ENCODE measurements around the gene PPP4R3C. TPM values are rescaled to one million over a fixed set of nuclear protein-coding genes. Genes with fewer than 3 reads are reported as not detected.
A peak's percentile ranks its signal among the peaks of the same experiment; 100 is the strongest.
"Not testable (repeated sequence)": the region's sequence is repeated elsewhere in the genome, so short reads cannot be mapped to it uniquely, and the experiment has no call there.

Gene PPP4R3C
- not detected for total RNA-seq

GRCh38 chrX:27463187-27463586, at the start of gene PPP4R3C:
Gene PPP4R3C (minus strand): TSS chrX:27463341. CDS start chrX:27463296, 45 bp downstream.
- H3K9me3 Mint-ChIP-seq (ENCODE audit: low read depth), result no peaks in the 10 kb centered on the region
- no peak for DNase-seq
- H3K27me3 Mint-ChIP-seq, result no peaks in the 10 kb centered on the region
- no peak within 1 kb of the TSS for H3K27ac Mint-ChIP-seq
- CTCF ChIA-PET, result no interaction called here
- H3K4me1 Mint-ChIP-seq, result no peaks in the 10 kb centered on the region
- H3K4me3 Mint-ChIP-seq, result no peak within 1 kb of the TSS
- H3K36me3 Mint-ChIP-seq, result no peaks in the 10 kb centered on the region
- no peak for ATAC-seq

DNA sequence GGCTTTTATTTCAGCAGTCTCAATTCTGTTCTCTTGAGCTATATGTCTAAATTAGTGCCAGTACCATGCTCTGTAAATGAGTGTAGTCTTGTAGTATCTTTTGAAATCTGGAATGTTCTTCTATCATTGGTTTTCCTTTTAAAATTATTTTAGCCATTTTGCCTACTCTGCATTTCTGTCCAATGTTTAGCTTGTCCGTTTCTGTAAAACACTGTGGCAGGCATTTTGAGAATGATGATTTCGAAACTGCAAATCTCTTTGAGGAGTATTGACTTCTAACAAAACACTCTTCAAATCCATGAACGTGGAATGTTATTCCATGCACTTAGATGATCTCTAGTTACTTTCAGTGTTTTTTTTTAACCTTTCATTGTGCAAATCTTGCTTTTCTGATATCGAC, 28.3 kb upstream of the PPP4R3C start:
- no peaks in the 10 kb centered on the region for H3K27me3 Mint-ChIP-seq
- no peaks in the 10 kb centered on the region for H3K9me3 Mint-ChIP-seq (ENCODE audit: low read depth)
- ATAC-seq (no peak), DNase-seq (no peak)
- H3K36me3 Mint-ChIP-seq, result no peaks in the 10 kb centered on the region
- H3K27ac Mint-ChIP-seq, result no peak overlapping the region
- no peak overlapping the region for H3K4me3 Mint-ChIP-seq
- no peaks in the 10 kb centered on the region for H3K4me1 Mint-ChIP-seq
- CTCF ChIA-PET, result no interaction called here

GRCh38 chrX:27466051-27466450, 2.9 kb upstream of the PPP4R3C start:
- Mint-ChIP-seq H3K4me3 (no peak overlapping the region), H3K36me3 (no peaks in the 10 kb centered on the region), H3K27ac (no peak overlapping the region), H3K27me3 (no peaks in the 10 kb centered on the region), H3K4me1 (no peaks in the 10 kb centered on the region), H3K9me3 (ENCODE audit: low read depth) (no peaks in the 10 kb centered on the region)
- no peak for ATAC-seq
- no peak for DNase-seq
- CTCF ChIA-PET, result no interaction called here

DNA sequence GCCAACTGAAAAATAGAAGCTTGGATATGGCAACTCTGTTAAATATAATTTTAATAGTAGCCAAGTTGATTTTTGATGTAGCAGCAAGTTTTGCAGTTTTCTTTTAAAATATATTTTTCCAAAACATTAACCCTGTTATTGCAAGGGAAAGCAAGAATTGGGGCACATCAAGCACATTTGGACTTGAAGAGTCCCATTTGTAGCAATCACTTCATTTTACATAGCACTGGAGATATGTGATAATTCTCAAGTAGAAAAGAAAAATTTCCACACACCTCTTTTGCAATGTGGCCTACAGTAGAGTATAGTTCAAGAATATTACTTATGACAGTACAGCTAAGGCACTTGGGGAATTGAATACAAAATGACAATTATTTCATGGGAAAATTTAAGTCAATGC, 1.9 kb upstream of the PPP4R3C start:
- H3K27me3 Mint-ChIP-seq, result no peaks in the 10 kb centered on the region
- H3K4me1 Mint-ChIP-seq, result no peaks in the 10 kb centered on the region
- H3K9me3 Mint-ChIP-seq (ENCODE audit: low read depth), result no peaks in the 10 kb centered on the region
- no peak for ATAC-seq
- no peaks in the 10 kb centered on the region for H3K36me3 Mint-ChIP-seq
- DNase-seq, result no peak
- no peak overlapping the region for H3K27ac Mint-ChIP-seq
- H3K4me3 Mint-ChIP-seq, result no peak overlapping the region
- CTCF ChIA-PET, result no interaction called here

- DNase-seq; H3K4me3 Mint-ChIP-seq; H3K27me3 Mint-ChIP-seq; ATAC-seq; H3K9me3 Mint-ChIP-seq (ENCODE audit: low read depth); H3K27ac Mint-ChIP-seq; CTCF ChIA-PET; H3K36me3 Mint-ChIP-seq; H3K4me1 Mint-ChIP-seq: not testable (repeated sequence)
Measured at GRCh38 chrX:27459129-27459528, 4.0 kb downstream of the PPP4R3C start.

DNA sequence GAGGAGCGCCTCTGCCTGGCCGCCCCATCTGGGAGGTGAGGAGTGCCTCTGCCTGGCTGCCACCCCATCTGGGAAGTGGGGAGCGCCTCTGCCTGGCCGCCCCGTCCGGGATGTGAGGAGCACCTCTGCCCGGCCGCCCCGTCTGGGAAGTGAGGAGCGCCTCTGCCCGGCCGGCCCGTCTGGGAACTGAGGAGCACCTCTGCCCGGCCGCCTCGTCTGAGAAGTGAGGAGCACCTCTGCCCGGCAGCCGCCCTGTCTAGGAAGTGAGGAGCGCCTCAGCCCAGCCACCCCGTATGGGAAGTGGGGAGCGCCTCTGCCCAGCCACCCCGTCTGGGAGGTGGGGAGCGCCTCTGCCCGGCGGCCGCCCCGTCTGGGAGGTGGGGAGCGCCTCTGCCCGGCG, 4.6 kb downstream of the PPP4R3C start:
- DNase-seq; H3K27me3 Mint-ChIP-seq; H3K36me3 Mint-ChIP-seq; H3K27ac Mint-ChIP-seq; CTCF ChIA-PET; H3K9me3 Mint-ChIP-seq (ENCODE audit: low read depth); ATAC-seq; H3K4me1 Mint-ChIP-seq; H3K4me3 Mint-ChIP-seq: not testable (repeated sequence)

DNA sequence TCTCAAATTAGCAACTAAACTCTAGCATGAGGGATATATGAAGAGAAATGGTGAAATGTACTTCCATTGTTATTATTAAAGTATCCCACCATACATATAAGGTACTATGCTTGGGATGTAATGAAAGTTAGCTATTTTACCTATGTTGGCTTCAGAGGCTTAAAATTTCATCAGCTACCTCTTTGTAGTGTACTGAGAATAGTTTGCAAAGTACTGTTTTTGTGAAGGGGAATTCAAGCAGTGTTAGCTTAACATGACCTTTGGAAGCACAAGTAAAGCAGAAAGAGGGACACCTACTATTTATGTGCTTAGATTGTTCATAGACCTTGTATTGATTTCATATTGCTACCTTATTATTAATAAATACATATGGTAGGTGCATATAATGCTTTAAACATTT, 11.8 kb downstream of the PPP4R3C start:
- no peaks in the 10 kb centered on the region for H3K27me3 Mint-ChIP-seq
- H3K27ac Mint-ChIP-seq, result no peak overlapping the region
- no peaks in the 10 kb centered on the region for H3K4me1 Mint-ChIP-seq
- no peaks in the 10 kb centered on the region for H3K36me3 Mint-ChIP-seq
- no peak overlapping the region for H3K4me3 Mint-ChIP-seq
- peaks cover 2% of the 10 kb centered on the region for H3K9me3 Mint-ChIP-seq (ENCODE audit: low read depth)
- DNase-seq (no peak), ATAC-seq (no peak)
- CTCF ChIA-PET, result no interaction called here

DNA sequence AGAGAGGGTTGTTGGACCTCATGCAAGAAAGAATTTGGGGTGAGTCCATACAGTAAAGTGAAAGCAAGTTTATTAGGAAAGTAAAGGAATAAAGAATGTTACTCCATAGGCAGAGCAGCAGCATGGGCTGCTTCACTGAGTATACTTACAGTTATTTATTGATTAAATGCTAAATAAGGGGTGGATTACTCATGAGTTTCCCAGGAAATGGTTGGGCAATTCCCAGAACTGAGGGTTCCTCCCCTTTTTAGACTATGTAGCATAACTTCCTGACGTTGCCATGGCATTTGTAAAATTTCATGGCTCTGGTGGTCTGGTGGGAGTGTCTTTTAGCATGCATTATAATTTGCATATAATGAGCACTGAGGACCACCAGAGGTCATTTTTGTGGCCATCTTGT, 16.7 kb downstream of the PPP4R3C start:
- no peak overlapping the region for H3K27ac Mint-ChIP-seq
- CTCF ChIA-PET, result no interaction called here
- peaks cover 7% of the 10 kb centered on the region for H3K4me1 Mint-ChIP-seq
- ATAC-seq (no peak), DNase-seq (no peak)
- no peak overlapping the region for H3K4me3 Mint-ChIP-seq
- H3K36me3 Mint-ChIP-seq, result peaks cover 5% of the 10 kb centered on the region
- H3K9me3 Mint-ChIP-seq (ENCODE audit: low read depth), result no peaks in the 10 kb centered on the region
- H3K27me3 Mint-ChIP-seq, result no peaks in the 10 kb centered on the region

DNA sequence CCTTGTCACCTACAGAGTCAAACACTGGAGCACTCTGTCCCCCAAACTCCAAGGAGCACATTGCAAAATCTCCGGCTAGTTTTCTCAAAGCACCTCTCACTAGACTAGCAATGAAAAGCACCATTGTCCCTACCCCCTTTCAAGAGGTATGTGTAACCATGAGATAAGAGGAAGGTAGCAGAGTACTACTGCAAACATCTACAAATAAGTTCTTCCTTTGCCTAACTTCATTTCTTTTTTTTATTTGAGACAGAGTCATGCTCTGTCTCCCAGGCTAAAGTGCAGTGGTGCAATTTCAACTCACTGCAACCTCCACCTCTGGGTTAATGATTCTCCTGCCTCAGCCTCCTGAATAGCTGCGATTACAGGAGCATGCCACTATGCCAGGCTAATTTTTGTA, 17.7 kb downstream of the PPP4R3C start:
- no peak for ATAC-seq
- peaks cover 7% of the 10 kb centered on the region for H3K4me1 Mint-ChIP-seq
- H3K27ac Mint-ChIP-seq, result no peak overlapping the region
- CTCF ChIA-PET, result no interaction called here
- H3K9me3 Mint-ChIP-seq (ENCODE audit: low read depth), result no peaks in the 10 kb centered on the region
- no peaks in the 10 kb centered on the region for H3K27me3 Mint-ChIP-seq
- no peak overlapping the region for H3K4me3 Mint-ChIP-seq
- H3K36me3 Mint-ChIP-seq, result peaks cover 5% of the 10 kb centered on the region
- DNase-seq, result no peak

DNA sequence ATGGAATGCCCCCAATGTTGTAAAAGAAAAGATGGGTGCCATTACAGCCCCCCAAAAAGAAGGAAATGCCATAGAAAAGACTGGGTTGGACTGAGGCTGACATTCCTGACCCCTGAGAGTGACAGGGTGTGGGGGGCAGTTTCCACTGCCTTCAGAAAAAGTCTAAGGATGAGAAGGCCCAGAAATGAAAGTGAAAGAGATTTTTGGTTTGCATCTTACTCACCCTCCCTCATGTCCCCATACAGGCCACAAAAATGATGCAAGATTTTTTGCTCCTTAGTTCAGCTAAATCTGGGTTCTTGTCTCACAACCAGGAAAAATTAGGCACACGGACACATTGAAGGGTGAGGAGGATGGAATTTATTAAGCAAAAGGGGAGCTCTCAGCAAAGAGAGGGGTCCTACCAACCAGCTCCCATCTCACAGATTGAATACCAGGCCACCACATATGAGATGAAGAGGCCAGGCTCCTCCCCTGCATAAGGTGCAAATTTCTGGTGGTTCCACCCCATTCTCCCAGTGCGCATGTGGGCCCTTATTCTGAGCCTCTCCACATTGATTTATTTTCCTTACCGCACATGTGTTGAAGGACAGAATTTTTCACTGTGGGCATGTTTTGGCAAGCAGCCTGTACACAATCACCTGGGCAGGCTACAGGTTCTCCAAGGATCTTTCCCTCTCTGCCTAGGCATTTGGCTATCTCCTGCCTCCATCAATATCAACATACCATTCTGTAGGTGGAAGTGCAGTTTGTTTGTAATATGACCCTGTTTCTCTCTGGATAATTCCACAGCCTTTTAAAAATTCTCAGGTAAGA, 18.8 kb downstream of the PPP4R3C start:
- Mint-ChIP-seq H3K4me3 (no peak overlapping the region), H3K9me3 (ENCODE audit: low read depth) (no peaks in the 10 kb centered on the region), H3K4me1 (peaks cover 7% of the 10 kb centered on the region), H3K27ac (peak overlapping the region; percentile 78), H3K27me3 (no peaks in the 10 kb centered on the region), H3K36me3 (peaks cover 5% of the 10 kb centered on the region)
- DNase-seq (no peak), ATAC-seq (no peak)
- CTCF ChIA-PET, result no interaction called here

GRCh38 chrX:27442392-27442791, 20.7 kb downstream of the PPP4R3C start:
- H3K36me3 Mint-ChIP-seq; H3K4me1 Mint-ChIP-seq; H3K4me3 Mint-ChIP-seq; H3K9me3 Mint-ChIP-seq (ENCODE audit: low read depth); ATAC-seq; H3K27ac Mint-ChIP-seq; DNase-seq; H3K27me3 Mint-ChIP-seq; CTCF ChIA-PET: not testable (repeated sequence)

DNA sequence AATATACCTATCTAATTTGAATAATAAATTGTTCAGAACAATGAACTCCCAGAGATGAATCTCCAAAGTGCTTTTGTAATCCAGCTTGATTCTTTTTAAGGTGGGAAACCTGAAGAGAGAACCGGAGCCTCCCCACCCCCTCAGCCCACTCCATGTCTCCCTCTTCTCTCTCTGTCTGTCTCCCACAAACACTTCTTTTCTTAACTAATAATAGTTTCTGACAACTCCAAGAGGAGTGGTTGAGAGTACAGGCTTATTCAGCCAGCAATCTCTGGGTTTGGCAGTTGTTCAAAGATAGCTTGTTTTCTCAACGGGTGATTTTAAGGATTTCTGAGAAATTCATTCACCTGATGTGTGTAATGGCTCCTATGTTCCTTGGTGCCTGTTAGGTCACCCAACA, 23.4 kb downstream of the PPP4R3C start:
- H3K9me3 Mint-ChIP-seq (ENCODE audit: low read depth), result peaks cover 2% of the 10 kb centered on the region
- H3K4me3 Mint-ChIP-seq, result no peak overlapping the region
- H3K36me3 Mint-ChIP-seq, result peaks cover 2% of the 10 kb centered on the region
- H3K27me3 Mint-ChIP-seq, result no peaks in the 10 kb centered on the region
- peaks cover 6% of the 10 kb centered on the region for H3K4me1 Mint-ChIP-seq
- DNase-seq (no peak), ATAC-seq (no peak)
- CTCF ChIA-PET, result no interaction called here
- no peak overlapping the region for H3K27ac Mint-ChIP-seq

DNA sequence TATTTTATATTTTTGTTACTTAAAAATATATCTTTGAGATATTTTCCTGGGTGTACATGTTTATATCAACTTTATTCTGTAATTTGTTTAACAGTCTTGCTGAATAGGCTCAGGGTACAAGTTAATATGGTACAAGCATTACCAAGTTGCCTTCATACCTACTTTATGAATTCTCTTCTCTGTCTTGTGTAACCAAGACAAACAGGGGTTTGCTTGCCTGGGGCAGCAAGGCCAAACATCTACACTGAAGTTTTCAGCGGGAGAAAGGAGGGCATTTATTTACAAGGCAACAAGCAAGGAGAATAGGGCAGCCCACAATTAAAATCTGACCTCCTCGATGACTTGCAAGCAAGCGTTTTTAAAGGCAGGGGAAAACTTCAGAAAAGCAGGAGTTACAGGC, 24.2 kb downstream of the PPP4R3C start:
- CTCF ChIA-PET, result no interaction called here
- H3K27me3 Mint-ChIP-seq, result no peaks in the 10 kb centered on the region
- no peak overlapping the region for H3K4me3 Mint-ChIP-seq
- no peak overlapping the region for H3K27ac Mint-ChIP-seq
- H3K36me3 Mint-ChIP-seq, result no peaks in the 10 kb centered on the region
- ATAC-seq (no peak), DNase-seq (no peak)
- H3K4me1 Mint-ChIP-seq, result peaks cover 2% of the 10 kb centered on the region
- peaks cover 2% of the 10 kb centered on the region for H3K9me3 Mint-ChIP-seq (ENCODE audit: low read depth)

DNA sequence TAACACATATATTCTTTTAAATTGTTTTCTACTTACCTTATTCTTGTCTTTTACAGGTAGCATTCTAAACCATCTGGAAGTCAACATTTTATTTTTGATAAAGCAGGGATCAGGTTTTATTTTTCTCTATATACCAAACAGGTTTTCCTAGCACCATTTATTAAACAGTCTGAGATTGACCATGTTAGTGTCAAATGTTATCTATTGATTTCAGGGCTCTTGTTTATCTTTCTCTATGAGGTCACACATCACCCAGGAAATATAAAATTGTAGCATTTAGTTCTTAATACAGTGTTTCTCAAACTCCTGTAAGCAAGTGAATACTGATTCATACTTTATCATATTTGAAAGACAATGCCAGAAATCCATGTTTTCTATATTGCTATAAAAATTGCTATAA, 28.1 kb downstream of the PPP4R3C start:
- no peak for DNase-seq
- no peaks in the 10 kb centered on the region for H3K27me3 Mint-ChIP-seq
- no peak overlapping the region for H3K27ac Mint-ChIP-seq
- no peaks in the 10 kb centered on the region for H3K36me3 Mint-ChIP-seq
- H3K4me1 Mint-ChIP-seq, result no peaks in the 10 kb centered on the region
- peaks cover 2% of the 10 kb centered on the region for H3K9me3 Mint-ChIP-seq (ENCODE audit: low read depth)
- CTCF ChIA-PET, result no interaction called here
- ATAC-seq, result no peak
- H3K4me3 Mint-ChIP-seq, result no peak overlapping the region

Data from activated CD8-positive, alpha-beta memory T cell treated with anti-CD3 and anti-CD28 coated beads, Interleukin-2, amount 10 ng/mL, durations not matched to agents 7 days and 5 days (primary cell).